MM.1S (cell line): ENCODE results near the gene MT2A.

Source experiments
- DNase-seq: peaks from one replicate; pipeline ENCODE4 v3.0.0-alpha.2; 2015
- H2AFZ ChIP-seq: fragments of 300-600 bp; sonication (generic); 2 replicates; pipeline ENCODE4 v1.6.0; 2016; ENCODE audit warnings: antibody characterized with exemption, low read length
- H3F3A ChIP-seq: fragments of 300-600 bp; sonication (generic); 2 replicates; pipeline ENCODE4 v1.6.1; 2016; ENCODE audit warnings: mild to moderate bottlenecking, antibody characterized with exemption, low read length, moderate library complexity, mixed read lengths; ENCODE audit not compliant: insufficient read depth
- H3K27ac ChIP-seq: fragments of 300-600 bp; sonication (generic); 2 replicates; pipeline ENCODE4 v1.5.1; 2016; ENCODE audit warnings: mild to moderate bottlenecking, low read length
- H3K27me3 ChIP-seq: fragments of 300-600 bp; sonication (generic); replicated peaks from 2 replicates; pipeline ENCODE4 v1.6.0; 2016; ENCODE audit warnings: low read length; ENCODE audit not compliant: insufficient read depth
- H3K36me3 ChIP-seq: fragments of 300-600 bp; sonication (generic); replicated peaks from 2 replicates; pipeline ENCODE4 v1.6.1; 2016; ENCODE audit warnings: mild to moderate bottlenecking, low read length, mixed read lengths; ENCODE audit not compliant: insufficient read depth
- H3K4me1 ChIP-seq: fragments of 300-600 bp; sonication (generic); 2 replicates; pipeline ENCODE4 v1.6.1; 2016; ENCODE audit warnings: low read length, mixed read lengths
- H3K4me2 ChIP-seq: fragments of 300-600 bp; sonication (generic); 2 replicates; pipeline ENCODE4 v1.6.0; 2016; ENCODE audit warnings: low read depth, low read length
- H3K4me3 ChIP-seq: fragments of 300-600 bp; sonication (generic); 2 replicates; pipeline ENCODE4 v1.5.1; 2016; ENCODE audit warnings: low read length, mixed read lengths
- H3K79me2 ChIP-seq: fragments of 300-600 bp; sonication (generic); 2 replicates; pipeline ENCODE4 v1.6.1; 2016; ENCODE audit warnings: mixed run types, low read length, mixed read lengths
- H3K9ac ChIP-seq: fragments of 300-600 bp; sonication (generic); 2 replicates; pipeline ENCODE4 v1.6.1; 2016; ENCODE audit warnings: low read length, mixed read lengths
- H3K9me2 ChIP-seq: fragments of 300-600 bp; sonication (generic); replicated peaks from 2 replicates; pipeline ENCODE4 v1.6.1; 2016; ENCODE audit warnings: mild to moderate bottlenecking, low read length, mixed read lengths; ENCODE audit not compliant: insufficient read depth
- H3K9me3 ChIP-seq: fragments of 300-600 bp; sonication (generic); replicated peaks from 2 replicates; pipeline ENCODE4 v1.6.1; 2016; ENCODE audit warnings: mild to moderate bottlenecking, low read length, mixed read lengths; ENCODE audit not compliant: insufficient read depth
- H4K20me1 ChIP-seq: fragments of 300-600 bp; sonication (generic); 2 replicates; pipeline ENCODE4 v1.6.1; 2016; ENCODE audit warnings: mild to moderate bottlenecking, low read length, moderate library complexity, mixed read lengths; ENCODE audit not compliant: insufficient read depth
- EZH2 ChIP-seq: fragments of 300-600 bp; sonication (generic); optimal IDR thresholded peaks from 2 replicates; pipeline ENCODE3; 2017; ENCODE audit warnings: low read depth, mild to moderate bottlenecking, antibody characterized with exemption, low read length, mixed read lengths
- EZH2phosphoT487 ChIP-seq: fragments of 300-600 bp; sonication (generic); IDR thresholded peaks from 2 replicates; pipeline ENCODE4 v1.6.1; 2018; ENCODE audit warnings: antibody characterized with exemption, low read length
- TF ChIP-seq, protein P1 (sequence below): fragments of 300-600 bp; sonication (generic); IDR thresholded peaks from 2 replicates; pipeline ENCODE4 v1.5.1; 2016; ENCODE audit warnings: antibody characterized with exemption, low read length, mixed read lengths

MT2A gene

DNA sequence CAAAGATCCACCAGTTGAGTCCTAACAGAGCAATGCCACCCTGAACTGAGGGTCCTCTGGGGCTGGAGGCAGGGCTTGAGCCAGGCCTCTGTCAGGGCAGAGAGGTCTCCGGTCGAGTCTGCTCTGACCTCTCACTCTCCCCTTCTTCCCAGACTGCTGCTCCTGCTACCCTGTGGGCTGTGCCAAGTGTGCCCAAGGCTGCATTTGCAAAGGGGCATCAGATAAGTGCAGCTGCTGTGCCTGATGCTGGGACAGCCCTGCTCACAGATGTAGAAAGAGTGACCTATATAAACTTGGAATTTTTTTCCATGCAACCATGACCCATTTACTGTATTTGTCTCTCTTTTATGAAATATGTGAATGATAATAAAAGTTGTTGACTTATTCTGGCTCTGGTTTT is 40.9 kb downstream of the MT2A start:
- H3K4me2 ChIP-seq: no peak overlapping the region
- no peaks in the 10 kb centered on the region for H3K79me2 ChIP-seq
- no peaks in the 10 kb centered on the region for H3K9me2 ChIP-seq
- H3K9me3 ChIP-seq: no peaks in the 10 kb centered on the region
- no peak for DNase-seq
- no peak overlapping the region for H2AFZ ChIP-seq
- no peaks in the 10 kb centered on the region for H3K36me3 ChIP-seq
- H3K4me3 ChIP-seq: no peak overlapping the region
- H3K4me1 ChIP-seq: no peaks in the 10 kb centered on the region
- H3K9ac ChIP-seq: no peak overlapping the region
- TF ChIP-seq EZH2: no peak
- TF ChIP-seq, protein P1, sequence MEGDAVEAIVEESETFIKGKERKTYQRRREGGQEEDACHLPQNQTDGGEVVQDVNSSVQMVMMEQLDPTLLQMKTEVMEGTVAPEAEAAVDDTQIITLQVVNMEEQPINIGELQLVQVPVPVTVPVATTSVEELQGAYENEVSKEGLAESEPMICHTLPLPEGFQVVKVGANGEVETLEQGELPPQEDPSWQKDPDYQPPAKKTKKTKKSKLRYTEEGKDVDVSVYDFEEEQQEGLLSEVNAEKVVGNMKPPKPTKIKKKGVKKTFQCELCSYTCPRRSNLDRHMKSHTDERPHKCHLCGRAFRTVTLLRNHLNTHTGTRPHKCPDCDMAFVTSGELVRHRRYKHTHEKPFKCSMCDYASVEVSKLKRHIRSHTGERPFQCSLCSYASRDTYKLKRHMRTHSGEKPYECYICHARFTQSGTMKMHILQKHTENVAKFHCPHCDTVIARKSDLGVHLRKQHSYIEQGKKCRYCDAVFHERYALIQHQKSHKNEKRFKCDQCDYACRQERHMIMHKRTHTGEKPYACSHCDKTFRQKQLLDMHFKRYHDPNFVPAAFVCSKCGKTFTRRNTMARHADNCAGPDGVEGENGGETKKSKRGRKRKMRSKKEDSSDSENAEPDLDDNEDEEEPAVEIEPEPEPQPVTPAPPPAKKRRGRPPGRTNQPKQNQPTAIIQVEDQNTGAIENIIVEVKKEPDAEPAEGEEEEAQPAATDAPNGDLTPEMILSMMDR: no peak
- no peak for TF ChIP-seq EZH2phosphoT487
- H3K27ac ChIP-seq: no peak overlapping the region
- H3K27me3 ChIP-seq: peaks cover 54% of the 10 kb centered on the region
- no peaks in the 10 kb centered on the region for H4K20me1 ChIP-seq
- H3F3A ChIP-seq: no peaks in the 10 kb centered on the region

DNA sequence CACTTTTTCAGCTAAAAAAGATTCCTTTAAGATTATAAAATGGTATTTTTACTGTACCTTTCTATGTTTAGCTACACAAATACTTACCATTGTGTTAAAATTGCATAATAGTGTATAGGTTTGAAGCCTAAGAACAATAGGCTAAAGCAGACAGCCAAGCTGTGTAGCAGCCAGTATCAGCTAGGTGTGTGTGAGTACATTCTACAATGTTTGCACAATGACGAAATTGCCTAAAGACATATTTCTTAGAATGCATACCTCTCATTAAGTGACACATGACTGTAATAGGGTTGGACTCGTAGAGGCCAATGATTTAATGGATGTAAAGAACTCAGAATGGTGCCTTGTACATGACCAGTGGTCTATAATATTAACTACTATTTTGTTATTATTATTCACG is 41.4 kb downstream of the MT2A start:
- Histone ChIP-seq H3K9ac (no peak overlapping the region), H3K79me2 (no peaks in the 10 kb centered on the region), H3K4me3 (no peak overlapping the region), H4K20me1 (no peaks in the 10 kb centered on the region), H3K9me2 (no peaks in the 10 kb centered on the region), H3K4me1 (no peaks in the 10 kb centered on the region), H3K27ac (no peak overlapping the region), H3F3A (no peaks in the 10 kb centered on the region), H3K27me3 (peaks cover 49% of the 10 kb centered on the region), H3K4me2 (no peak overlapping the region), H3K36me3 (no peaks in the 10 kb centered on the region), H2AFZ (no peak overlapping the region), H3K9me3 (no peaks in the 10 kb centered on the region)
- DNase-seq: no peak
- TF ChIP-seq, protein P1: no peak
- no peak for TF ChIP-seq EZH2
- TF ChIP-seq EZH2phosphoT487: no peak

DNA sequence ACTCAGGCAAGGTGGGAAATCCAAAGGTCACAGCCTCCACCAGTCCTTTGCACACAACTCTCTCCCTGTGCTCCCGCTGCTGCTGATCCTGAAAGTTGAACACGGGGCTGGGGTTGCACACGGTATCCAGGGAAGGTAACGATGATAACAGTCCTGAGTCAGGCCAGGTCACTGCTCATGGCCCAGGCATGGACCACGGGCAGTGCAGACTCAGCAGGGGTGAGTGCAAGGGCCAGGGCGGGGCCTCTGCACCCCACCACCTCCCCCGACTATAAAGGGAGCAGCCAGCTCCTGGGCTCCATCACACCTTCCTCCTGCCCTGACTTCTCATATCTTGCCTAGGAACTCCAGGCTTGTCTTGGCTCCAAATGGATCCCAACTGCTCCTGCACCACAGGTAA is 43.2 kb downstream of the MT2A start, which contains the start of gene MT1B:
TSS of gene MT1B (plus strand) at position 301 of the 400 bp plus-strand sequence. CDS start at position 369, 68 bp downstream.
- Histone ChIP-seq H3K4me2 (no peak within 1 kb of the TSS), H3F3A (no peaks in the 10 kb centered on the region), H4K20me1 (no peaks in the 10 kb centered on the region), H3K4me1 (no peaks in the 10 kb centered on the region), H3K9ac (no peak within 1 kb of the TSS), H3K79me2 (no peaks in the 10 kb centered on the region), H3K27ac (no peak within 1 kb of the TSS), H3K36me3 (no peaks in the 10 kb centered on the region), H3K27me3 (peaks cover 50% of the 10 kb centered on the region), H3K9me2 (no peaks in the 10 kb centered on the region), H3K9me3 (no peaks in the 10 kb centered on the region), H3K4me3 (no peak within 1 kb of the TSS), H2AFZ (no peak within 1 kb of the TSS)
- TF ChIP-seq EZH2phosphoT487: no peak
- no peak for DNase-seq

DNA sequence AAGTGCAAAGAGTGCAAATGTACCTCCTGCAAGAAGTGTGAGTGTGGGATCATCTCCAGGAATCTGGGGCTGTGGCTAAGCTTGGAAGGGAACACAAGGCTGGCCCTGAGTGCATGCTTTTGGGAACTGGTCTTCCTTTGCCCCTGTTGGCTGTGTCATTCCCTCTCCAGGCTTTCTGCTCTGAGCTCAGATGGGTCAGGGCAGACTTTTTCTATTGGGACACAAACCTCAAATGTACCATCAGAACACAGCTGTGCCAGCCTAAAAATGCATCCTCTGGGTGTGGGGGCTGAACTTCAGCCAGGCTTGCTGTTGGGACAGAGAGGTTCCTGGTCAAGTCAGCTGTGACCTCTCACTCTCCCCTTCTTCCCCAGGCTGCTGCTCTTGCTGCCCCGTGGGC is 44.2 kb downstream of the MT2A start:
- no peaks in the 10 kb centered on the region for H3F3A ChIP-seq
- no peaks in the 10 kb centered on the region for H3K9me2 ChIP-seq
- no peaks in the 10 kb centered on the region for H3K36me3 ChIP-seq
- no peak overlapping the region for H3K4me3 ChIP-seq
- H4K20me1 ChIP-seq: no peaks in the 10 kb centered on the region
- H3K27me3 ChIP-seq: peaks cover 45% of the 10 kb centered on the region
- no peak for DNase-seq
- H3K4me2 ChIP-seq: no peak overlapping the region
- H3K27ac ChIP-seq: no peak overlapping the region
- H3K79me2 ChIP-seq: no peaks in the 10 kb centered on the region
- no peak for TF ChIP-seq EZH2phosphoT487
- TF ChIP-seq EZH2: no peak
- TF ChIP-seq, protein P1: no peak
- H2AFZ ChIP-seq: no peak overlapping the region
- H3K9me3 ChIP-seq: no peaks in the 10 kb centered on the region
- no peaks in the 10 kb centered on the region for H3K4me1 ChIP-seq
- H3K9ac ChIP-seq: no peak overlapping the region
